HepG2 (cell line): ENCODE data around the gene CMTM1. TPM values are rescaled to one million over a fixed set of nuclear protein-coding genes. Genes with fewer than 3 reads are reported as not detected.

Experiments used
- AHDC1 ChIP-seq: sonication (generic); formaldehyde crosslinking; IDR thresholded peaks from 2 replicates; pipeline ENCODE4 v1.5.1; 2020; ENCODE audit warnings: mild to moderate bottlenecking, missing genetic modification reagents, borderline replicate concordance
- ELF1 ChIP-seq: sonication (generic); formaldehyde crosslinking; IDR thresholded peaks from 2 replicates; pipeline ENCODE4 v1.4.0; 2020; ENCODE audit warnings: missing genetic modification reagents
- ETS1 ChIP-seq: sonication (generic); formaldehyde crosslinking; IDR thresholded peaks from 2 replicates; pipeline ENCODE4 v1.4.0; 2020; ENCODE audit warnings: missing genetic modification reagents
- HIC2 ChIP-seq: sonication (generic); formaldehyde crosslinking; IDR thresholded peaks from 2 replicates; pipeline ENCODE4 v1.9.0; 2022; ENCODE audit warnings: low read depth, missing genetic modification reagents
- PTBP1 ChIP-seq: fragments of 200-400 bp; formaldehyde crosslinking; IDR thresholded peaks from 2 replicates; pipeline ENCODE4 v1.6.1; 2018; ENCODE audit warnings: low read length, low read depth; ENCODE audit not compliant: poor library complexity, severe bottlenecking
- USF2 ChIP-seq, 2 experiments: sonication (generic) in 1 of 2; formaldehyde crosslinking in 1 of 2; IDR thresholded peaks; 2 replicates each; pipeline versions ENCODE4 v1.5.1 to v1.6.1; 2011 to 2020; ENCODE audit warnings: borderline replicate concordance in 1 of 2, low read depth in 1 of 2, low read length in 1 of 2, mild to moderate bottlenecking in 1 of 2, missing genetic modification reagents in 1 of 2, moderate library complexity in 1 of 2
- ZBTB20 ChIP-seq: sonication (generic); formaldehyde crosslinking; IDR thresholded peaks from 2 replicates; pipeline ENCODE4 v1.8.1; 2023; ENCODE audit warnings: missing genetic modification reagents, low read depth, mild to moderate bottlenecking, borderline replicate concordance
- ZFP82 ChIP-seq: sonication (generic); formaldehyde crosslinking; IDR thresholded peaks from 2 replicates; pipeline ENCODE4 v1.5.1; 2020; ENCODE audit warnings: mild to moderate bottlenecking, missing genetic modification reagents, borderline replicate concordance
- ZNF142 ChIP-seq: sonication (generic); formaldehyde crosslinking; IDR thresholded peaks from 2 replicates; pipeline ENCODE4 v1.4.0; 2020; ENCODE audit warnings: missing genetic modification reagents
- polyA plus RNA-seq, 8 experiments: library from polyadenylated mRNA; depleted of rRNA in 3 of 8; stranded (reverse) in 7 of 8; unstranded in 1 of 8; fragments of >200 nt; fragmentation: Illumina TruSeq in 4 of 8; extraction: Trizol in 4 of 8; gene quantifications; 2 replicates each; pipeline versions ENCODE4 v1.2.1 to v1.2.3, GENCODE V29; 2011 to 2016; ENCODE audit warnings: low read depth in 4 of 8, missing spikeins in 1 of 8, mixed read lengths in 1 of 8; ENCODE audit not compliant: insufficient read depth in 1 of 8
- total RNA-seq, 5 experiments: library from RNA; depleted of rRNA; stranded (reverse); fragments of >200 nt; fragmentation: Illumina TruSeq; extraction: Trizol; gene quantifications; 2 replicates each; pipeline ENCODE4 v1.2.3, GENCODE V29; 2016; ENCODE audit warnings: low read depth in 1 of 5

The CMTM1 gene
- total and polyA plus RNA-seq, 2 of the 13 experiments (the other 11 are each of a cell fraction or from before 2014, with no cell fraction given), result 1.7 to 2.9 TPM

- TF ChIP-seq ELF1 (CRISPR knock-in tag) (peak; percentile 94), USF2 (IDR thresholded peaks at IDR 0.05; ENCODE audit: low read depth, low read length) (0 out of 2 replicates have a peak, but pooled peaks have one; percentile 39), USF2 (CRISPR knock-in tag; IDR thresholded peaks at IDR 0.05; ENCODE audit: borderline replicate concordance) (peak; percentile 67), HIC2 (peak; percentile 82), ZNF142 (CRISPR knock-in tag) (peak; percentile 82; the same call in 1 of the 2 replicates), ETS1 (CRISPR knock-in tag) (no peak), ZBTB20 (CRISPR knock-in tag) (peak; percentile 54; the same call in 1 of the 2 replicates), AHDC1 (CRISPR knock-in tag) (peak; percentile 89), PTBP1 (peak; percentile 50), ZFP82 (CRISPR knock-in tag) (peak; percentile 94)
Measured at GRCh38 chr16:66516808-66517585, 49.2 kb upstream of the CMTM1 start (continued).
